RWPE2 (cell line): ENCODE results near the gene DGKQ.

Experiments used
- ATAC-seq: fragments of 200-7000 bp; cut with Tn5 transposase; 3 replicates; pipeline ENCODE4 v1.9.1; 2021; ENCODE audit warnings: low read depth
- DNase-seq: peaks from one replicate; pipeline ENCODE4 v3.0.0-alpha.2; 2020; ENCODE audit warnings: low spot score
- H3K27ac ChIP-seq: fragments of 450-650 bp; 2 replicates; pipeline ENCODE4 v1.5.1; 2017; ENCODE audit warnings: mild to moderate bottlenecking; ENCODE audit not compliant: poor library complexity, severe bottlenecking
- H3K27me3 ChIP-seq: fragments of 250-450 bp; sonication (Bioruptor Pico); 2 replicates; pipeline ENCODE4 v1.5.1; 2021; ENCODE audit warnings: mild to moderate bottlenecking, moderate library complexity; ENCODE audit not compliant: insufficient read depth, poor library complexity, severe bottlenecking
- H3K36me3 ChIP-seq: fragments of 250-450 bp; sonication (Bioruptor Pico); 2 replicates; pipeline ENCODE4 v1.5.1; 2020; ENCODE audit warnings: low read depth, mild to moderate bottlenecking, moderate library complexity
- H3K4me1 ChIP-seq: fragments of 250-450 bp; sonication (Bioruptor Pico); 2 replicates; pipeline ENCODE4 v1.5.1; 2021; ENCODE audit warnings: mild to moderate bottlenecking, moderate library complexity; ENCODE audit not compliant: insufficient read depth, poor library complexity, severe bottlenecking
- H3K4me3 ChIP-seq: fragments of 250-450 bp; sonication (Bioruptor Pico); 2 replicates; pipeline ENCODE4 v1.5.1; 2021; ENCODE audit warnings: mild to moderate bottlenecking, moderate library complexity; ENCODE audit not compliant: severe bottlenecking
- H3K9me3 ChIP-seq: fragments of 250-450 bp; sonication (Bioruptor Pico); 2 replicates; pipeline ENCODE4 v1.5.1; 2021; ENCODE audit warnings: mild to moderate bottlenecking, moderate library complexity; ENCODE audit not compliant: severe bottlenecking
- TF ChIP-seq, protein P1 (sequence below): fragments of 450-650 bp; IDR thresholded peaks from one replicate; pipeline ENCODE4 v1.5.1; 2017; ENCODE audit warnings: mild to moderate bottlenecking, moderate library complexity; ENCODE audit not compliant: poor library complexity, severe bottlenecking

The DGKQ gene

DNA sequence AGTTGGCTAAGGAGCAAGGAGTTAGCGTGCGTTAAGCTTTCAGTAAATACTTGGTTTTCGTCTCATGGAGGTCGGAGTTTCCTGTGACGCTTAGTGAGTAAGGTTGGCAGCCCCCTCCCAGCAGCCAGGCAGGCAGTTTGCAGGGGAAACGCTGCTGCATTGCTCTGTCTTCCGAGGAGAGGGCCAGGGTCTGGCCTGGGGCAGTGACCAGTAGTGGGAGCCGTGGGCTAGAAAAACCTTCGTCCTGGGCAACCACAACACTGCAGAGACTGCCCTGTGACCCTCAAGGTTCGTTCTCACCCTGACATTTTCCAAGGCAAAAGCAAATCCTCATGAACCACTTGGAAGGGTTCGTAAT is 40.7 kb downstream of the DGKQ start:
- no peaks in the 10 kb centered on the region for H3K27me3 ChIP-seq
- ATAC-seq = peak; percentile 5; the same call in 1 of the 3 replicates
- peak overlapping the region; percentile 98 for H3K4me3 ChIP-seq
- TF ChIP-seq, protein P1, sequence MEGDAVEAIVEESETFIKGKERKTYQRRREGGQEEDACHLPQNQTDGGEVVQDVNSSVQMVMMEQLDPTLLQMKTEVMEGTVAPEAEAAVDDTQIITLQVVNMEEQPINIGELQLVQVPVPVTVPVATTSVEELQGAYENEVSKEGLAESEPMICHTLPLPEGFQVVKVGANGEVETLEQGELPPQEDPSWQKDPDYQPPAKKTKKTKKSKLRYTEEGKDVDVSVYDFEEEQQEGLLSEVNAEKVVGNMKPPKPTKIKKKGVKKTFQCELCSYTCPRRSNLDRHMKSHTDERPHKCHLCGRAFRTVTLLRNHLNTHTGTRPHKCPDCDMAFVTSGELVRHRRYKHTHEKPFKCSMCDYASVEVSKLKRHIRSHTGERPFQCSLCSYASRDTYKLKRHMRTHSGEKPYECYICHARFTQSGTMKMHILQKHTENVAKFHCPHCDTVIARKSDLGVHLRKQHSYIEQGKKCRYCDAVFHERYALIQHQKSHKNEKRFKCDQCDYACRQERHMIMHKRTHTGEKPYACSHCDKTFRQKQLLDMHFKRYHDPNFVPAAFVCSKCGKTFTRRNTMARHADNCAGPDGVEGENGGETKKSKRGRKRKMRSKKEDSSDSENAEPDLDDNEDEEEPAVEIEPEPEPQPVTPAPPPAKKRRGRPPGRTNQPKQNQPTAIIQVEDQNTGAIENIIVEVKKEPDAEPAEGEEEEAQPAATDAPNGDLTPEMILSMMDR = no peak
- peaks cover 17% of the 10 kb centered on the region for H3K4me1 ChIP-seq
- no peaks in the 10 kb centered on the region for H3K9me3 ChIP-seq
- no peak for DNase-seq
- H3K36me3 ChIP-seq = no peaks in the 10 kb centered on the region
- H3K27ac ChIP-seq = peak overlapping the region; percentile 48

DNA sequence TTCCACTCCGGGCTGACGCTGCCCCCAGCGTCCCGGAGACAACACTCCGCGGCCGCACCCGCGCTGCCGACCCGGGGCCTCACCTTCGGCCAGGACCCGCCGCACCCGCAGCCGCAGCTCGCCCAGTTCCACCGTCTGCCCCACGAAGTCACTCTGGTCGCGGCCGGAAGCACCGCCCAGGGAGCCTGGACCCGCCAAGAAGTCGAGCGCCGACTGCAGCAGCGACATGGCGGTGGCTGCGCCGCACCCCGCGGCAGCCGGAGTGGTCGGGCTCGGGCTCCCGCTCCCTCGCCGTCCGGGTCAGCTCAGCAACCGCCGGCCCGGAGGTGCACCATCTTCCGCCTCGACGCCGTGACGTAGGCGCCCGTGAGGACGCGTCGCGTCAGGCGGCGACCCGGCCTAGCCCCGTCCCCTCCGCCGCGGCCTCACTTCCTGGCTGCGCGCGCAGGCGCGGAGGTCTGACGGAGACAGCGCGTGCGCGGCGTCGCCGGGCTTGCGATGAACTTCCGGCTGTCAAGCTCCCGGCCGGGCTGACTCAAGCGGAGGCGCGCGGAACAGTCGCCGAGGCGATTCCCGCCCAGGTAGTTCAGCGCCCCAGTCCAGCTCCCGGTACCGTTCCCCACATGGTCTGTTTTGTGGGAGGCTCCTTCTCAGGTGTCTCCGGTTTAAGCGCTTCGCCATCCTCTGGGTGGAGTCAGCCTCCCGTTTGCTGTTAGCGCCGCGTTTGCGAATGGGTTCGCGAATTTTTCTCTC is 41.2 kb downstream of the DGKQ start, which contains the start of the genes GAK and TMEM175:
Gene GAK, minus strand, starts transcription at position 357 of the 753 bp plus-strand sequence. Its CDS starts 129 bp downstream, at position 228.
Gene TMEM175, plus strand, starts transcription at position 501 of the 753 bp plus-strand sequence. CDS start 15,280 bp downstream, outside the sequence.
- Histone ChIP-seq H3K4me3 (peak within 1 kb of the TSS; percentile 98), H3K36me3 (no peaks in the 10 kb centered on the region), H3K27me3 (no peaks in the 10 kb centered on the region), H3K9me3 (no peaks in the 10 kb centered on the region), H3K4me1 (peaks cover 17% of the 10 kb centered on the region), H3K27ac (peak within 1 kb of the TSS; percentile 48)
- TF ChIP-seq, protein P1 = no peak
- DNase-seq (peak; percentile 92), ATAC-seq (peak; percentile 93)

DNA sequence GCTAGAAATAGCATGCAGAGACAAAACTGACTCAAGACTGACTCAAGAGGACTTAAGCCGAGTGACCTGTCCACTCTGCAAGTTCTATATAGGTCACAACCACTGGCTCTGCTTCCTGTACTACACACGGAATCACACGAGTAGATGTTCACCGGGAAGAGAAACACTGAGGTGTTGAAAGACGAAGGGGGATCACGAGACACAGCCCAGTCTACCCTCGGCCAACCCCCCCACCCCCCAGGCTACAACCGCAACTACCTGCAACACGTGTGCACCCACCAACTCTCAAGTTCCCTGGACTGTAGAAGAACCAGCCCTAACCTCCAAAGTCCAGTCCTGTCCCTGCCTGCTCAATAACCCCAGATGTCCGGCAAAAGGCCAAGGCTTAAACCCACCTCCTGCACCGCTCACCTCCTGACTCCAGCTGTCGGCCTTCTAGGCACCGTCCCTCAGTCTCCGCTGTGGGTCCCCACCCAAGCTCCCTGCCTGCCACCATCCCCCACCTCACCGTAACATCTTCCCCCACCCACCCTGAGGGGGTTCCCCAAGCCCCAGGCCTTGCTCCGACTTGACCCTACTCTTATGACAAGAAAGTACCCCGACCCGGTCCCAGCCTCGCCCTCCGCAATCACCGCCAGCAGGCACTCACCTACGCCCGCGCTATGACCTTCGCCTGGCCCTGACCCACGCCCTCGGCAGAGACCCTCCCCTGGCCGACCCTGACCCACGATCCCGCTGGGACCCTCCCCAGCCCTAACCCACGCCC is 42.0 kb downstream of the DGKQ start:
- Histone ChIP-seq H3K27ac (peak overlapping the region; percentile 48), H3K4me1 (peaks cover 15% of the 10 kb centered on the region), H3K9me3 (no peaks in the 10 kb centered on the region), H3K27me3 (no peaks in the 10 kb centered on the region), H3K36me3 (no peaks in the 10 kb centered on the region), H3K4me3 (peak overlapping the region; percentile 98)
- TF ChIP-seq, protein P1 = no peak
- DNase-seq (no peak), ATAC-seq (peak; percentile 9; the same call in 2 of the 3 replicates)

DNA sequence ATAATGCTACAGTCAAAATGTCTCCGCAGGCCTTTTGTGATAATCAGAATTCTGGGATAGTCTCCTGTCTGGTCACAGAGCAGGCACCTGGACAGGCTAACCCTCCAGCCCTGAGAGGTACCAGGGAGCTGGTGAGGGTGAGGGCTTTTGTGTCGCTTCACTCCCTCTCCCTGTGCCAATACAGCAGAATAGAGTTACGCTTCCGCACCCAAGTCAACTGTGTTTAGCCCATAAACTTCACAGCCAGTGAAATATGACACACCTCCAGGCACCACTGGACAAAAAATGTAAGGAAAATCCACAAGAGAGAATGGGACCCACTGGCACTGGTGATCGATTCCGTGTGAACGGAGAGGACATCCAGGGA is 42.6 kb downstream of the DGKQ start:
- no peak for DNase-seq
- peak overlapping the region; percentile 48 for H3K27ac ChIP-seq

More for the DNA sequence above, 42.6 kb downstream of the DGKQ start:
- no peaks in the 10 kb centered on the region for H3K27me3 ChIP-seq
- H3K36me3 ChIP-seq = no peaks in the 10 kb centered on the region
- ATAC-seq = no peak; the same call in 2 of the 3 replicates
- TF ChIP-seq, protein P1 = no peak
- peaks cover 9% of the 10 kb centered on the region for H3K4me1 ChIP-seq
- peak overlapping the region; percentile 98 for H3K4me3 ChIP-seq
- no peaks in the 10 kb centered on the region for H3K9me3 ChIP-seq
